Parathyroid adenoma (tissue), 2 donors: ENCODE data around the gene CCDC198.

Experiments used
- H2AFZ ChIP-seq: fragments of 300-600 bp; sonication (generic); one replicate; pipeline ENCODE4 v1.7.0; 2017; ENCODE audit warnings: antibody characterized with exemption, mild to moderate bottlenecking
- H3K27ac ChIP-seq: fragments of 300-600 bp; sonication (generic); one replicate; pipeline ENCODE4 v1.7.0; 2017
- H3K27me3 ChIP-seq: fragments of 300-600 bp; sonication (generic); one replicate; pipeline ENCODE4 v1.7.0; 2017; ENCODE audit warnings: low read length; ENCODE audit not compliant: control insufficient read depth, insufficient read depth
- H3K36me3 ChIP-seq: fragments of 300-600 bp; sonication (generic); one replicate; pipeline ENCODE4 v1.7.0; 2017; ENCODE audit warnings: low read length; ENCODE audit not compliant: control insufficient read depth, insufficient read depth
- H3K4me1 ChIP-seq: fragments of 300-600 bp; sonication (generic); one replicate; pipeline ENCODE4 v1.7.0; 2017; ENCODE audit warnings: control low read depth
- H3K4me2 ChIP-seq: fragments of 300-600 bp; sonication (generic); one replicate; pipeline ENCODE4 v1.7.0; 2017; ENCODE audit warnings: low read length
- H3K4me3 ChIP-seq: fragments of 300-600 bp; sonication (generic); one replicate; pipeline ENCODE4 v1.7.0; 2017; ENCODE audit warnings: low read depth, low read length
- H3K79me2 ChIP-seq: fragments of 300-600 bp; sonication (generic); one replicate; pipeline ENCODE4 v1.7.0; 2017; ENCODE audit warnings: control low read depth
- H3K9ac ChIP-seq: fragments of 300-600 bp; sonication (generic); one replicate; pipeline ENCODE4 v1.7.0; 2017; ENCODE audit warnings: mild to moderate bottlenecking
- H3K9me3 ChIP-seq: fragments of 300-600 bp; sonication (generic); one replicate; pipeline ENCODE4 v1.7.0; 2017; ENCODE audit warnings: low read length; ENCODE audit not compliant: control insufficient read depth
- CTCF ChIP-seq: fragments of 300-600 bp; sonication (generic); IDR thresholded peaks from one replicate; pipeline ENCODE4 v1.7.0; 2017; ENCODE audit warnings: antibody characterized with exemption, mild to moderate bottlenecking
- donor health status: primary hyperparathyroidism.

The CCDC198 gene

DNA sequence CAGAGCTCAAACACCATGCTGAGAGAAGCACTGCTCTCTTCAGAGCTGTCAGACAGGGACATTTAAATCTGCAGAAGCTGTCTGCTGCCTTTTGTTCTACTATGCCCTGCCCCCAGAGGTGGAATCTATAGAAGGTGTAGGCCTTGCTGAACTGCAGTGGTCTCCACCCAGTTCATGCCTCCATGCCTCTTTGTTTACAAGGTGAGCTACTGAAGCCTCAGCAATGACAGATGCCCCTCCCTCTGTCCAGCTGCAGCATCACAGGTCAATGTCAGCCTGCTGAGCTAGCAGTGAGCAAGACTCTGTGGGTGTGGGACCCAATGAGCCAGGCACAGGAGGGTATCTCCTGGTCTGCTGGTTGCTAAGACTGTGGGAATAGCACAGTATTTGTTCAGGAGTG is 25.4 kb upstream of the CCDC198 start:
- Histone ChIP-seq H3K36me3 (no peaks in the 10 kb centered on the region), H3K9me3 (no peaks in the 10 kb centered on the region), H3K27ac (no peak overlapping the region), H3K79me2 (no peaks in the 10 kb centered on the region), H3K4me1 (no peaks in the 10 kb centered on the region), H3K27me3 (no peaks in the 10 kb centered on the region), H3K4me2 (no peak overlapping the region), H3K9ac (no peak overlapping the region), H3K4me3 (no peak overlapping the region), H2AFZ (no peak overlapping the region)
- no peak for TF ChIP-seq CTCF

DNA sequence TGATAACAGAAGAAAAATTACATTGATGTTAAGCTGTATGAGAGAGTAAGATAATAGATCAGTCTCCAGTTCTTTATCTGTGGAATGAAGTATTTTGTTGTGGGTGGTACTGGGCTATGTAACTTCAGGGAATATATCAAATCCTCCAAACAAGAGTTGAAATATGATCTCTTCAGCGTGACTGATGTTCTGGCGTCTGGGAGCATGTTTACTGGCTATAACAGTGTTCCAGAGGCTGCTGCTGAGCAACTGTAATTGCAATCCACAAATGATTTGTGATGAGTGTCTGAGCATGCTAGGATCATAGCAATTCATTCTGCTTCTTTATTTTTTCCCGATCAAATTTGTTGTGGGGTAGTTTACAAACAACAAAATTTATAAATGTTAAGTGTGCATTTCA is 18.6 kb upstream of the CCDC198 start:
- no peaks in the 10 kb centered on the region for H3K36me3 ChIP-seq
- TF ChIP-seq CTCF, result no peak
- H3K9me3 ChIP-seq, result no peaks in the 10 kb centered on the region
- H3K79me2 ChIP-seq, result no peaks in the 10 kb centered on the region
- H3K4me3 ChIP-seq, result no peak overlapping the region
- H3K4me2 ChIP-seq, result no peak overlapping the region
- H3K27me3 ChIP-seq, result no peaks in the 10 kb centered on the region
- H3K4me1 ChIP-seq, result no peaks in the 10 kb centered on the region
- no peak overlapping the region for H3K9ac ChIP-seq
- no peak overlapping the region for H3K27ac ChIP-seq
- no peak overlapping the region for H2AFZ ChIP-seq

GRCh38 chr14:57508756-57509155 is 15.1 kb upstream of the CCDC198 start:
- no peak for TF ChIP-seq CTCF
- H3K36me3 ChIP-seq, result no peaks in the 10 kb centered on the region
- H3K4me2 ChIP-seq, result no peak overlapping the region
- no peaks in the 10 kb centered on the region for H3K4me1 ChIP-seq
- no peaks in the 10 kb centered on the region for H3K9me3 ChIP-seq
- H3K4me3 ChIP-seq, result no peak overlapping the region
- H3K9ac ChIP-seq, result no peak overlapping the region
- no peaks in the 10 kb centered on the region for H3K27me3 ChIP-seq
- H3K27ac ChIP-seq, result no peak overlapping the region
- no peak overlapping the region for H2AFZ ChIP-seq
- H3K79me2 ChIP-seq, result no peaks in the 10 kb centered on the region

DNA sequence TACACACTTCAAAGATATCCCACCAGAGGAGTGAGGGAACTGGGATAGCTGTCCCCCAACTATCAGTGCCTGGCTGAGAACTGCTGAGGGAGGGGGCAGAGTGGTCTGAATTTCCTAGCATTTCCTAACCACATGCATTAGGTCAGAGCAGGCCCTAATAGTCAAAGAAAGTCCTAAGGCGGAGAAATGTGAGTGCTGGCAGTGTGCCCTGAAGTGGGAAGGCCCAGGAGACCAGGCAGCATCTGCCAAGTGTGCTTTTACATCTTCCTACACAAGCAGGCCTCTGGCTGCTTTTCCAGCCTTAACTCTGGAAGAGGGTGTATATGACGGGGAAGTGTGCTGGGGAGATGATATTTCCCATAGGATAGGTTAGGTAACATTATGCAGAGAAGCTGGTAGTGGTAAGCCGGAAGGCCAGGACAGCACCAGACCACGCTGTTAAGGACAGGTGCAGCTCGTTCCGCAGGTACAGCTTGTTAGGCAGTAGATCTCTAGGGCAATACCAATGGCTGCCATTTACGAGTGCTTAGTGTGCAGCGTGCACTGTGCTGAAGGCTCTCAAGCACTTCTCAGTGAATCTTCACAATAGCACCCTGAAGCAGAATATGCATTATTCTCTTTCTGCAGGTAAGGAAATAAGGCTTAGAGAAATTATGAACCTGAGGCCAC is 9.1 kb upstream of the CCDC198 start:
- Histone ChIP-seq H3K79me2 (no peaks in the 10 kb centered on the region), H3K9ac (no peak overlapping the region), H3K9me3 (no peaks in the 10 kb centered on the region), H3K4me1 (no peaks in the 10 kb centered on the region), H3K4me3 (no peak overlapping the region), H2AFZ (no peak overlapping the region), H3K27me3 (no peaks in the 10 kb centered on the region), H3K4me2 (no peak overlapping the region), H3K27ac (no peak overlapping the region), H3K36me3 (no peaks in the 10 kb centered on the region)
- TF ChIP-seq CTCF, result no peak

DNA sequence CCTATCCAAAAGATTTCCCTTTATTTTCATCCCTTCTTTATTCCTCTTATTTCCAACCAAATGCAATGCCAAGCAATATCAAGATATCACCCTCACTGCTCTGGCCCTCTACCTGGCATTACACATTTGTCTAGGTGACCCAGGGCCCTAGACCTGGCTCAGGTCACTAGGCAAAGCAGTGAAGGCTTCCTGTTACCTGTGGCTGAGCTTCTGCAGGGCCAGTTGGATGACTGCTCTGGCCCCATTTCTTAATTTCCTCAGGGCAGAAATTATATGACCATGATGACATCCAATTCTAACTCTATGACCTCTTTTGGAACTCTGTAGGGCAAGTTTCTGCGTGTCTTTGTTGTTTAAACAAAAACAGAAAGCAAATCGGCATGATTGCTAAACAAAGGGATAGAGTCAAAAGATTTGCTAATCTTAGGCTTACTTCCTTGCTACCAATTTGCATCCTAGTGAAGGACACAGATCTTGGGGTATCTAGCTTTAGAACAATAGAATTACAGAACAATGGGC is 7.4 kb upstream of the CCDC198 start:
- no peaks in the 10 kb centered on the region for H3K79me2 ChIP-seq
- no peaks in the 10 kb centered on the region for H3K9me3 ChIP-seq
- no peak overlapping the region for H2AFZ ChIP-seq
- H3K4me1 ChIP-seq, result no peaks in the 10 kb centered on the region
- H3K27me3 ChIP-seq, result no peaks in the 10 kb centered on the region
- no peak overlapping the region for H3K4me3 ChIP-seq
- no peak for TF ChIP-seq CTCF
- H3K36me3 ChIP-seq, result no peaks in the 10 kb centered on the region
- H3K4me2 ChIP-seq, result no peak overlapping the region
- H3K27ac ChIP-seq, result no peak overlapping the region
- H3K9ac ChIP-seq, result no peak overlapping the region
